Measurements from ENCODE around the gene ZNF726.

DNA sequence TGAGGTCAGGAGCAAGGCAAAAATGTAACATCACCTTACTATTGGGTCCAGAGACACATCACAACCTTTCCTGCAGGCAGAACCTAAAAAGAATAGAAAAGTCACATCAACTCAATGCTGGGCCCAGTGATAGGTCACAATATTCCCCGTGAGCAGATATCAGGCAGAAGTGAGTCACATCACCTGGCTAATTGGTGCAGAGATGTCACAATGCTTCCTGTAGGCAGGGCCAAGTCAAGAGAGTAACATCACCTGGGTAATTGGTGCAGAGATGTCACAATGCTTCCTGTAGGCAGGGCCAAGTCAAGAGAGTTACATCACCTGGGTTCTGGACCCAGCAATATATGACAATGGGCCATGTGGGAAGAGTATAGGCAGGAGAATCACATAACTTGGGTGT lies 63.4 kb downstream of the ZNF726 start:
- TF ChIP-seq CTCF (IDR thresholded peaks at IDR 0.05; ENCODE audit: poor library complexity) (no peak), EZH2phosphoT487 (IDR thresholded peaks at IDR 0.05; ENCODE audit: low read depth, severe bottlenecking, unreplicated experiment) (no peak)

Data from hepatocyte (in vitro differentiated cells).